Measurements from ENCODE around the gene RBMX. TPM values are rescaled to one million over a fixed set of nuclear protein-coding genes. Genes with fewer than 3 reads are reported as not detected.

Gene RBMX
- total RNA-seq, 1 donor from 2014 or later: 77.2 TPM

DNA sequence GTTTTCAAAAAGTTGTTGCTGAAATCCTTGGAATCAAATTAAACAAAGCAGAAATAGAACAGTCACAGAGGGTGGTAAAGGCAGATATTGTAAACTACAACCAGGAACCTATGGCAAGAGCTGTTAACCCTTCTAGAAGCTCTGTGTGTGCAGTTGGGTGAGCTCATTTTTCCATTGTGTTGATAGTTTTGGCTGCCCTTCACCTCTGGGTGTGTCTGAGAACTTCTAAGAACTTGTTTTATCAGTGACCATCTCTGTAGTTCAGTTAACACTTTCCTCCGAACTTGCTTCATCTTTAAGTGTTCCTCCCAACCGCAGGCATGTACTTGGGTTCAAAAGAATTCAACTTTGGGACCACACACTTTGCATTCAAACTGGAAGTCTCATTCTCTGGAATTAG lies 32.7 kb downstream of the RBMX start:
- no peaks in the 10 kb centered on the region for H3K9me3 ChIP-seq (replicated peaks)
- TF ChIP-seq, protein P1, sequence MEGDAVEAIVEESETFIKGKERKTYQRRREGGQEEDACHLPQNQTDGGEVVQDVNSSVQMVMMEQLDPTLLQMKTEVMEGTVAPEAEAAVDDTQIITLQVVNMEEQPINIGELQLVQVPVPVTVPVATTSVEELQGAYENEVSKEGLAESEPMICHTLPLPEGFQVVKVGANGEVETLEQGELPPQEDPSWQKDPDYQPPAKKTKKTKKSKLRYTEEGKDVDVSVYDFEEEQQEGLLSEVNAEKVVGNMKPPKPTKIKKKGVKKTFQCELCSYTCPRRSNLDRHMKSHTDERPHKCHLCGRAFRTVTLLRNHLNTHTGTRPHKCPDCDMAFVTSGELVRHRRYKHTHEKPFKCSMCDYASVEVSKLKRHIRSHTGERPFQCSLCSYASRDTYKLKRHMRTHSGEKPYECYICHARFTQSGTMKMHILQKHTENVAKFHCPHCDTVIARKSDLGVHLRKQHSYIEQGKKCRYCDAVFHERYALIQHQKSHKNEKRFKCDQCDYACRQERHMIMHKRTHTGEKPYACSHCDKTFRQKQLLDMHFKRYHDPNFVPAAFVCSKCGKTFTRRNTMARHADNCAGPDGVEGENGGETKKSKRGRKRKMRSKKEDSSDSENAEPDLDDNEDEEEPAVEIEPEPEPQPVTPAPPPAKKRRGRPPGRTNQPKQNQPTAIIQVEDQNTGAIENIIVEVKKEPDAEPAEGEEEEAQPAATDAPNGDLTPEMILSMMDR (IDR thresholded peaks at IDR 0.05; ENCODE audit: borderline replicate concordance): no peak
- peaks cover 5% of the 10 kb centered on the region for H3K4me1 ChIP-seq
- H3K27ac ChIP-seq (replicated peaks): peak overlapping the region; percentile 16
- H3K36me3 ChIP-seq: peaks cover 40% of the 10 kb centered on the region
- H3K27me3 ChIP-seq (ENCODE audit: low read depth): no peaks in the 10 kb centered on the region
- no peak overlapping the region for H3K4me3 ChIP-seq
- intact Hi-C loops (cut with micrococcal nuclease): no loop called here
- no peak for DNase-seq

DNA sequence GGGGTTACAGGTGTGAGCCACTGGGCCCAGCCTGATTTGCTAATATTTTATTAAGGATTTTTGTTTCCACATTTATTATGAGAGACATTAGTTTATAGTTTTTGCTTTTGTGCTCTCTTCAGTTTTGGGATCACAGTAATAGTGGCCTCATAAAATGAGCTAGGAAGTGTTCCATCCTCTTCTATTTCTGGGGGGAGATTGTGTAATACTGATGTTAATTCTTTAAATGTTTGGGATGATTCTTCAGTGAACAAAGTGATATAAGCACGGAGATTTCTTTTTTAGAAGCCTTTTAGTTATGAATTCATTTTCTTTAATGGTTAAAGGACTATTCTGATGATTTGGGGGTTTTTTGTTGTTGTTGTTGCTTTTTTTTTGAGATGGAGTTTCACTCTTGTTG lies 41.3 kb downstream of the RBMX start:
- intact Hi-C loops (cut with micrococcal nuclease): no loop called here
- Histone ChIP-seq H3K9me3 (replicated peaks) (no peaks in the 10 kb centered on the region), H3K27ac (replicated peaks) (no peak overlapping the region), H3K4me1 (no peaks in the 10 kb centered on the region), H3K27me3 (ENCODE audit: low read depth) (no peaks in the 10 kb centered on the region), H3K36me3 (peaks cover 22% of the 10 kb centered on the region), H3K4me3 (no peak overlapping the region)
- DNase-seq: no peak
- TF ChIP-seq, protein P1 (IDR thresholded peaks at IDR 0.05; ENCODE audit: borderline replicate concordance): no peak

DNA sequence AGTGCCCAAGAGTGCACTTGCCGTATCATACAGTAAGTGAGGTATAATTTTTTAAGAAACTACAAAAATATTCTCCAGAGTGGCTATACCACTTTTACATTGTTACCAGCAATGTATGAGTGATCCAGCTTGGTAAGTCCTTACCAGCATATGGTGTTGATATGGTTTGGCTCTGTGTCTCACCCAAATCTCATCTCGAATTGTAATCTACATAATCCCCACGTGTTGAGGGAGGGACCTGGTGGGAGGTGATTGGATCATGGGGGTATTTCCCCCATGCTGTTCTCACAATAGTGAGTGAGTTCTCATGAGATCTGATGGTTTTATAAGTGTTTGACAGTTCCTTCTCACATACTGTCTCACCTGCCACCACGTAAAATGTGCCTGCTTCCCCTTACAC lies 44.8 kb downstream of the RBMX start:
- no peak overlapping the region for H3K4me3 ChIP-seq
- no peaks in the 10 kb centered on the region for H3K4me1 ChIP-seq
- TF ChIP-seq, protein P1 (IDR thresholded peaks at IDR 0.05; ENCODE audit: borderline replicate concordance): no peak
- H3K27me3 ChIP-seq (ENCODE audit: low read depth): no peaks in the 10 kb centered on the region
- no peak overlapping the region for H3K27ac ChIP-seq (replicated peaks)
- H3K36me3 ChIP-seq: peaks cover 7% of the 10 kb centered on the region
- intact Hi-C loops (cut with micrococcal nuclease): no loop called here
- DNase-seq: no peak
- no peaks in the 10 kb centered on the region for H3K9me3 ChIP-seq (replicated peaks)

DNA sequence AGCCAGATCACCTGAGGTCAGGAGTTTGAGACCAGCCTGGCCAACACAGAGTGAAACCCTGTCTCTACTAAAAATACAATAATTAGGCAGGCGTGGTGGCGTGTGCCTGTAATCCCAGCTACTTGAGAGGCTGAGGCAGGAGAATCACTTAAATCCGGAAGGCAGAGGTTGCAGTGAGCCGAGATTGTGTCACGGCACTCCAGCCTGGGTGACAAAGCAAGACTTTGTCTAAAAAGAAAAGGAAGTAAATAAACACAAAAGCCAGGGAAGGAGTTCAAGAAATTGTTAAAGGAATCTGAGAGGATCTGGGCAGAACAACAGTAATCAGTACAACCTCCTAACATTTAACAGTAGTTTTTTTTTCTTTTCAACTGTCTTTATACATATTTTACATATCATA lies 51.1 kb downstream of the RBMX start:
- peak overlapping the region; percentile 54 for H3K27ac ChIP-seq (replicated peaks)

DNA sequence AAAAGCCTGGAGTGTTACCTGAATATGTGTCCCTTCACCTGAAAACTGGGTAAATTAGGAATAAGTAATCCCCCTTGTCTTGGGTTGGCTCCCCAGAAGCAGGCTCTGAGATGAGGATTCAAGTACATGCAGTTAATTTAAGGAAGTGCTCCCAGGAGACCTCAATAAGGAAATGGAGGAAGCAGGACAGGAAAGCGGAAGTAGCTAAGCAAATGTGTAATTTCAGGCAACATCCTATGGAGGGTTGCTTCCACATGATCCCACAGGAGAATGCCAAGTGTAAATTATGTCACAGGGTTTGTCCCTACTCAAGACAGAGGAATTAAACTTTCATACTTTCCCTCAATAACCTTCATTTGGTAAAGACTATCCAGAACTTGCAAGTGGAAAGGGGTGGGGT lies 51.7 kb downstream of the RBMX start:
- Histone ChIP-seq H3K36me3 (no peaks in the 10 kb centered on the region), H3K4me1 (peaks cover 3% of the 10 kb centered on the region), H3K27me3 (ENCODE audit: low read depth) (no peaks in the 10 kb centered on the region), H3K9me3 (replicated peaks) (no peaks in the 10 kb centered on the region), H3K4me3 (no peak overlapping the region), H3K27ac (replicated peaks) (peak overlapping the region; percentile 54)
- TF ChIP-seq, protein P1 (IDR thresholded peaks at IDR 0.05; ENCODE audit: borderline replicate concordance): no peak
- intact Hi-C loops (cut with micrococcal nuclease): no loop called here
- no peak for DNase-seq

More for the DNA sequence above, 51.1 kb downstream of the RBMX start:
- Histone ChIP-seq H3K4me3 (no peak overlapping the region), H3K27me3 (ENCODE audit: low read depth) (no peaks in the 10 kb centered on the region), H3K9me3 (replicated peaks) (no peaks in the 10 kb centered on the region), H3K4me1 (peaks cover 3% of the 10 kb centered on the region), H3K36me3 (no peaks in the 10 kb centered on the region)
- no peak for DNase-seq
- intact Hi-C loops (cut with micrococcal nuclease): no loop called here
- TF ChIP-seq, protein P1 (IDR thresholded peaks at IDR 0.05; ENCODE audit: borderline replicate concordance): no peak

DNA sequence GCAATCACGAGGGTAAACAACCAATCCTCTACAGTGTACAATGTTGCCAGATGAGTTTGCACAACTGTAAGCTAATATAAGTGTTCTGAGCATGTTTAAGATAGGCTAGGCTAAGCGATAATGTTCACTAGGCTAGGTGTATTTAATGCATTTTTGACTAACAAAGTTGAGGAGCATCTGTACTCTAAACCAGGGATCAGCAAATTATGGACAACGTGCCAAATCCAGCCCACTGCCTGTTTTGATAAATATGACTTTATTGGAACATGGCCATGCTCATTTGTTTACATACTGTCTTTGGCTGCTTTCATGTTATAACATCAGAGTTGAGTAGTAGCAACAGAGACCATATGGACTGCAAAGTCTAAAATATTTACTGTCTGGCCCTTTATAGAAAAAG lies 53.5 kb downstream of the RBMX start:
- Histone ChIP-seq H3K36me3 (no peaks in the 10 kb centered on the region), H3K27me3 (ENCODE audit: low read depth) (no peaks in the 10 kb centered on the region), H3K4me1 (peaks cover 3% of the 10 kb centered on the region), H3K9me3 (replicated peaks) (no peaks in the 10 kb centered on the region), H3K4me3 (no peak overlapping the region), H3K27ac (replicated peaks) (no peak overlapping the region)
- intact Hi-C loops (cut with micrococcal nuclease): no loop called here
- TF ChIP-seq, protein P1 (IDR thresholded peaks at IDR 0.05; ENCODE audit: borderline replicate concordance): no peak
- no peak for DNase-seq
